ENCODE data around the gene THOP1.

THOP1 gene

DNA sequence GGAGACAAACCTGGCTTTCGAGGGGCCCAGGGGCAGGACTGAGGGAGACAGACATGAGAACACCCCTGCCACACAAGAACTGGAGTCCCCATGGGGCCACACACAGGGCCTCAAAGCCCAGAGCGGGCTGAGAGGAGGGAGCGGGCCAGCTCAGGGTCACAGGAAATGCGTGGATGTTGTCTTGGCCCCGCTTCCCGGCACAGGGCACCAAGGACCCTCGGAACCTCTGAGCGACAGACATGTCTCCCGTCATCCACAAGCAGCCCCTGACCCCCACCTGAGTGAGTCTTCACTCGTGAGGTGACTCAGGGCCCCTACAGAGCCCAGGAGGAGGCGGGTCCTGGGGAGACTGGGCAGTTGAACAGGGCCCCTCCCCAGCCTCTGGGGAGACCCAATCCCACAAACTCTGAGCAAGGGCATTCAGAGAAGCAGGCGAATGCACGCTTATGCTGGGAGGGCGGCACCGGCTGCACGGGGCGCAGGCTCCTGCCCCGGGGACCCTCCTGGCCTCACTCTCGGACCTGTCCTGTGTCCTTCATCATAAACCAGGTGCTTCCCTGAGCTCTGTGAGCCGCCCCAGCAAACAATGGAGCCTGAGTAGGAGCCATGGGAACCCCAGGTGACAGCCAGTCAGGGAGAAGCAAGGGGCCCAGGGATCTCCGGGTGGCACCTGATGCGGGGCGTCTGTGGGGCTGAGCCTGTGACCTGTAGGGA, 22.4 kb upstream of the THOP1 start:
- DNase-seq, result no peak

DNA sequence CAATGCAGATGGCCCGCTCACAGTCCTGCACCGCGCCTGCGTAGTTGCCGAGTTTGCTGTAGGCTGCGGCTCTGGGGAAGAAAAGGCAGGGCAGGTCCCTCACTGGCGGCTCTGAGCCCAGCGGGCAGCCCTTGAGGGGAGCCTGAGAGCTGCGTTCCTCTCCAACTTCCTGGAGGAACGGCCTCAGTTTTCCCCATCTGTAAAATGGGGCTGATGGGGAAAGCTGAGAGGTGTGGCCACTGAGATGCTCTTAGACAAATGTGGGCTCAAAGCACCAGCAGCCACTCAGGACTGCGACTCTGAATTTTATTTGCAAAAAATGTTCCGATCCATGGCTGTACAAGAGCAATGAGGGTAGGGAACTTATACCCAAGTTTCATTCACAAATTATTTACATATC, 21.6 kb upstream of the THOP1 start:
- no peak for DNase-seq

GRCh38 chr19:2764945-2765344, 20.4 kb upstream of the THOP1 start:
- DNase-seq, result no peak

- no peak for DNase-seq
Observed at GRCh38 chr19:2765376-2765775, 19.9 kb upstream of the THOP1 start.

DNA sequence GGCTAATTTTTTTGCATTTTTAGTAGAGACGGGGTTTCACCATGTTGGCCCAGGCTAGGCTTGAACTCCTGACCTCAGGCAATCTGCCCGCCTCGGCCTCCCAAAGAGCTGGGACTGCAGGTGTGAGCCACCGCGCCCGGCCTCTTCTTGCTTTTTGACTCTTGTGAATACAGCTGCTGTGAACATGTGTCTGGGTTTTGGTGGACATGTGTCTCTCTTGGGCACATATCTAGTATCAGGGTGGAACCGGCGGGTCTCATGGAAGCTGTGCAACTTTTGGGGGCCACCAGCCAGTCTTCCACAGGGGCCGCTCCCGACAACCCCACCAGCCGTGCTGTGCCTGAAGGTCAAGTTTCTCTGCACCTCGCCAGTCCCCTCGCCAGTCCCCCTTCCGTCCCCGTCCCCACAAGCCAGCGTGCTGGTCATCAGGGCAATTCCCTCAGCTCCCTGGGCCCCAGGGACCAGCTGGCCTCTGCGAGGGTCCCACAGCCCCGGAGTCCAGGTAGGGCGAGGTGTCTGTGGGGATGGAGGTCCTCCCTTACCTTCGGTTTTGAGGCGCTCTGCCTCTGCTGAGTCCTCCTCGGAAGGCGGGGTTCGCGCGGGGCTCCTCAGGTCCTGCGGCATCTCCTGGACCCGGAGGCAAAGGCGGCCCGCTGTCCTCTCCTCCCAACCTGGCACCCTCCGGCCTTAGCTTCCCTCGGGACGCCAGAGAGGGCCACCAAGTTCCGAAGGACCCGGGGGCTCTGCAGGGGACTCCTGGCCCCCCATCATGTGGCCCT, 18.5 kb upstream of the THOP1 start:
- no peak for DNase-seq

- DNase-seq, result no peak
Observed at GRCh38 chr19:2767688-2768087, 17.6 kb upstream of the THOP1 start.

DNA sequence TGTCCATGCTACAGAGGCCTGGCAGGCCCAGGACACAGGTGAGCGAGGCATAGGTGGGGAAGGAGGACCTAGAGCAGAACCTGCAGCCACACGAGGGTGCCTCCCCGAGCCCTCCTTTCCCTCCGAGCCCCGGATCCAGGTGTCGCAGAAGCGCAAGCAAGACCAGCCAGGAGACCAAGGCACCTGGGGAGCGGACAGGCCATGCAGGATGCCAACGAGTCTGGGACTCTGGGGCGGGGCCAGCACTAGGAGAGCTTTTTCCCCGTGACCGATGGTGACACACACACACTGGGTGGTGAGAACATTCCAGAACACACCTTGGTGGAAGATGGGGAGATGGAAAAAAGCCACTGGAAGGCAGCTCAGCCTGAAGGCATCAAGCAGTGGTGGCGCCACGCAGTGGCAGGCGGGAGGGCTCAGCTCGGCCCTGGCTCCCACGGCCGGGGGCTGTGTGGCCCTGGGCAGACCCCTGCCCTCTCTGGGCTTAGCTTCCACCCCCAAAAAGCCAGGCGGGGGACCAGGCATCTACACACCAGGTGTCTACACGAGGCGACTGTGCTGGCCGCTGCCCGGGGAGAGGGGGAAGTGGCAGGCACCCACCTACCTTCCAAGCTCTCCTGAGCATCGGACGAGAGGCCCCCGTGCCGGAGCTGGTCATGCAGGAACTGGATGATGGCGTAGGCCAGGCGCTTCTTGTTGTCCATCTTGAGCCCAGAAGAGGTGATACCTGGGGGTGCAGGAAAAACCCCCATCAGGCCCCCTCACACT, 16.8 kb upstream of the THOP1 start:
- no peak for DNase-seq

GRCh38 chr19:2769218-2769617, 16.1 kb upstream of the THOP1 start:
- no peak for DNase-seq

DNA sequence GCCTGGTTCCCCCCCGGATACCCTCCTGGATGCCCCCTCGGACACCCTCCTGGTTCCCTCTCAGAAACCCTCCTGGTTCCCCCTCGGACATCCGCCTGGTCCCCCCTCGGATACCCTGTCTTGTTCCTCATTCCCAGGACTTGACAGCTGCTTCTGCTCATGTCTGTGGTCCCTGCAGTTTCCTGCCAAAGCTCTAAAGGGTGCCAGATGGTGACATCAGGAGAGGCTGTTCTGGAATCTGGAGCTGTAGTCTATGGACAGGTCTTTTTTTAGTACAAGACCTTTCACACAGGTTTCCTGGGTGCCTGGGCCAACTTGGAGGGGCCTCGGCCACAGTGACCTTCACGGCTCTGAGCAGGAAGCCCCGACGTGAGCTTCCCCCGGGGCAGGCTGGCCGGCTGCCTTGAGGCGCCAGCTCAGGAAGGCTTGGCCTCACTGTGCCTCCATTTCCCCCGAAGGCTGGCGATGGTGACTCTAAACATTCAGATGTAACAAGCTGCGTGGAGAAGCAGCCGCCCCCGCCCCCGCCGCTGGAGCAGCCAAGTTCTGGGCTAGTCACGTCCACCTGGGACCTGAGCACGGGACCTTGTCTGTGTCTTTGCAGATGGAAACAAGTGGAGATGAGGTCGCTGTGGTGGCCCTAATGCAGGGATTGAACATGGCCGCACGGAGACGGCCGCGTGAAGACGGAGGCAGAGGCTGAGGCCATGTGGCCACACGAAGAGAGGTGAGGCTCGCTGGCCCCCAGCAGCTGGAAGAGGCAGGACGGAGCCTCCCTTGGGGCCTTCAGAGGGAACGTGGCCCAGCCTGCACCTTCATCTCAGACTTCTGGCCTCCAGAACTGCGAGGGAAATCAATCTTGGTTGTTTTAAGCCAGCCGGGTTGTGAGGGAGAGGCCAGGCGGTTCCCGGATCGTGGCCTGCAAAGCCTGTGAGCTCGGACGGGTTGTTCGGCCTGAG, 15.0 kb upstream of the THOP1 start:
- no peak for DNase-seq

GRCh38 chr19:2771786-2772674, 13.3 kb upstream of the THOP1 start:
- DNase-seq, result no peak

DNA sequence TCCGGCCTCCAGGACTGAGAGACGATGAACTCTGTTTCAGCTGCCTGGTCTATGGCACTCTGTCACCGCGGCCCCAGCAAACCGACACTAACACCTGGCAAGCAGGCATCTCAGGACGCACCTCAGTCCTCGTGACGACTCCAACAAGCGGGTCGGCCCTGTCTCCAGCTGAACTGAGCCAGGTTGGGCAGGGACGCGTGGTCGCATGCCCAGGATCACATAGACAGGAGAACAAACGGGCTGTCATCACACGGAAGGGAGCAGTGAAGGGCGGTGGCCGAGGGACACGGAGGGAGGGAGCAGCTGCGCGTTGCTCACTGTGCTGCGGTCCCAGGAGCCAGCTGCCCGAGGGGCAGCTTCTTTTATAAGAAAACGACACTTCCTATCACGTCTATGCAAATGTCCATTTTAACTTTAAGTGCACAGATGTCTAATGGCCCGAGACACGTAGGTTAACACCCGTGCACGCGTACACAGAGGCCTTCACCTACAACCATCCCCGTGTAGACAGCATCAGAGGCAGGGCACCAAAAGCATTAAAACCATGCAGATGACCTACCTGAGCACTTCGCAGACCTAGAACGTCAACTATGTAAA, 11.1 kb upstream of the THOP1 start:
- no peak for DNase-seq

- DNase-seq, result no peak
Observed at GRCh38 chr19:2774953-2775555, 10.2 kb upstream of the THOP1 start.

GRCh38 chr19:2775556-2776430, 9.5 kb upstream of the THOP1 start:
- DNase-seq, result peak; percentile 71 to 76

DNA sequence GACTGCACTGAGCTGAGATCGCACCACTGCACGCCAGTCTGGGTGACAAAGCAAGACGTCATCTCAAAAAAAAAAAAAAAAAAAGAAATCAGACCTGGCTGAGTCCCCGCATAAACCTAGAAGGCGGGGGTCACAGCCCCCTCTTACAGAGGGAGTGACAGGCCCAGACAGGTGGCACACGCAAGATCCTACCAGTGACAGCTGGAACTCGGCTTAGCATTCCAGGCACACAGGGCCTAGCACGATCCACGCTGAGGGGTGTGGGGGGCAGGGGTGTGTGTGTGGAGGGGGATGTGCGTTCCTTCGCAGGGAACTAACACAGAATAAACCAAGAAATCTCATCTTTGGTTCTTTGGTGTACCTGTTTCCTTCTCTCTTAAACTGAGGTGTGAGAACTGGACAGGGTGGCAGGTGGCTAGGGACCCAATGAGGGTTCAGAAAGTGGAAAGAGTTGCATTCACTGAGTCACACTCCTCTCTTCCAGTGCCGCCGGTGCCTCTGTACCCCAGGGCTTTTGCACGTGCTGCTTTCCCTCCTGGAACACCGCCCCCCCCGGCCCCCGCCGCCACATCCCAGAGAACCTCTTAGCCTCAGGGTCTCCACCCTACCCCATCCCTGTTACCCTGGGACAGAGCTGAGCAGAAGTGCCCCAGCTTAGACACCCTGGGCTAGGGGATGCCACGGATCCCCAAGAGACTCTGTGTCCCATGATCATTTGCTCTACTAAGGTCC, 7.2 kb upstream of the THOP1 start:
- DNase-seq, result no peak

DNA sequence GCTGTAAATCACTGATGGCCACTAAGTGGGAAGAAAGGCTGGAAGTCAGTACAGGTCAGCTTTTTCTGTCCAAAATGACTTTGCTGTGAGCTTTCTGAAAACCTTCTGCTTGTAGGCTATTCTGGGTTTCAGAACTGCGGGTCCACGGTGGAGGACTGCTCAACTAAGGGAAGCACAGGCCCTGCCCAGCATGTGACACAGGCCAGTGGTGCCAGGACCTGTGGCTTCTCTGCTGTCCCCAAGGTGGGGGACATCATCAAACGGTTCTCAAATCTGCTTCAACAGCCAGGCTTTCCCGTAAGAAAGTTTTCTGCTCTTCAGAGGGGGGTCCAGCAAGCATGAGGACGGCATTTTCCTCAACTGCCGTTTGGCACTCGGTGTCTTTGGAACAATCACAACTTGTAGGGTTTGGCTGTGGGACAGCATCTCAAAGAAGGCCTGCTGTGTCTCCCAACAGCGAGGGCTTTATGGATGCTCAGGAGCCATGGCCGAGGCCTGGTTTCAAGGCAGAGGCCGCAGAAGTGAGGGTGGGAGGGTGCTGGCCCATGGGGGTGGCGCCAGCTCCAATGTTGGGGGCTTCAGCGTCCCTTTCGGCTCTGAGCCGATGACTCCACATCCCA, 6.1 kb upstream of the THOP1 start:
- DNase-seq, result no peak

DNA sequence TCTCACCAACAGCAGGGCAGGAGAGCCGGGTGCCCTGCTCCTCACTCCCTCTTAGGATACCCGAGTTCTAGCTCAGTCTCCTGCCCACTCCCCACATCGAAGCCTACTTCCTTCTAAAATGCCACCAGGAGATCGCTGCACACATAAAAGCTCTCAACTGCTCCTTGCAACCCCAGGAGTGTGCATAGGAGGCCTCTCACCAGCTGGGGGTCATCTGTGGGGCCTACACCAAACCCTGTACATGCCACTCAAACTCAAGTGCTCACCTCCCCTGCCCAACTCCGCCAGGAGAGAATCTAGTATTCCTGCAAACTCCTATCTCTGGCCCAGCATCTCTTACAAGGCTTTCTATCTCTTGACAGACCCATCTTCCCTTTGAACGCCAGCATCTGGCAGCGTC, 5.0 kb upstream of the THOP1 start:
- no peak for DNase-seq

DNA sequence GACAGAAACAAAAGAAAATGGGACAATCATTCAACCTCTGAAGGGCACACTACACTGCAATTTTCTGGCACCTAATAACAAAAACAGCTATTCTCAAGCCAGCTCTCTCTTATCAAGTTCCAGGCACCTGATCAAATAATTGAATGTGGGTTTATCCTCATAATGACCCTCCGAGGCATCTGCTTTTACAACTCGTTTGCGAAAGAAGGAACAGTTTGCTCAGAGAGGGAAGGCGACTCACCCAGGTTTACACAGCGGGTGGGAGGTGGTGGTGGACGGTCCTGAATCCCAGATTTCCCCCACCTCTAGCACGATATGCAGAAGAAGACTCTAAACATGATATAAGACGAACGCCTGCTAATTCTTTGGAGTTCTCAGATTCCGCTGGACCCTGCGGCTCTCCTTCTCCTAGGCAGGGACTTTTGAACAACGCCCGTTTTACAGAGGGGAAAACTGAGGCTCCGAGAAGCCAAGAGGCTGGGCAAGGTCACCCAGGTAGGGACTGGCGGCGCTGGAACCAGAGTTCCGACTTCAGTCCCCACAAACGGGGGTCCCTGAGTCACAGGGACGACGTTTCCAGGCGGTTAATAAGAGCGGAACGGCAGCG, 2.9 kb upstream of the THOP1 start:
- no peak for DNase-seq
